Stomach (tissue), 4 donors: ENCODE measurements around the gene TAF1C.

Source experiments
- CTCF ChIP-seq, 7 experiments: fragments of 450-650 bp in 4 of 7; fragments of 200-600 bp in 3 of 7; sonication (generic) in 3 of 7; IDR thresholded peaks; one replicate each; pipeline ENCODE4 v1.5.1; 2016 to 2019; ENCODE audit warnings: antibody characterized with exemption in 7 of 7, control low read depth in 2 of 7, mild to moderate bottlenecking in 1 of 7
- EP300 ChIP-seq: sonication (generic); formaldehyde crosslinking; IDR thresholded peaks from one replicate; pipeline ENCODE4 v1.6.1; 2017; ENCODE audit warnings: antibody characterized with exemption
- POLR2A ChIP-seq, 4 donors: fragments of 450-650 bp; IDR thresholded peaks; one replicate each; pipeline ENCODE4 v1.6.1; 2016; ENCODE audit warnings: antibody characterized with exemption in 4 of 4, control low read depth in 2 of 4, mild to moderate bottlenecking in 1 of 4, moderate library complexity in 1 of 4
- POLR2AphosphoS5 ChIP-seq, 3 donors: sonication (generic); formaldehyde crosslinking; IDR thresholded peaks; one replicate each; pipeline ENCODE4 v1.6.1; 2016; ENCODE audit warnings: antibody characterized with exemption in 3 of 3

- TF ChIP-seq EP300, result no peak
- no peak for TF ChIP-seq CTCF (IDR thresholded peaks at IDR 0.05)
- TF ChIP-seq POLR2A (IDR thresholded peaks at IDR 0.05), result no peak
- TF ChIP-seq POLR2AphosphoS5 (IDR thresholded peaks at IDR 0.05), result no peak
These were observed 38.3 kb upstream of the TAF1C start for GRCh38 chr16:84225126-84225525.
